Left lung (tissue), 10 donors: ENCODE results near the gene CARMIL1. TPM values are rescaled to one million over a fixed set of nuclear protein-coding genes. Genes with fewer than 3 reads are reported as not detected.

Experiments used
- ATAC-seq: fragments of 200-7000 bp; cut with Tn5 transposase; one replicate; pipeline ENCODE4 v1.9.1; 2020; ENCODE audit warnings: moderate library complexity
- DNase-seq, 4 donors: peaks; one replicate each; pipeline ENCODE4 v3.0.0-alpha.2; 2013 to 2020
- H3K27ac ChIP-seq, 2 donors: fragments of 200-600 bp; sonication (generic) in 1 of 2; one replicate each; pipeline versions ENCODE4 v1.5.0 to v1.8.0; 2020 to 2021
- H3K27me3 ChIP-seq, 2 donors: fragments of 200-600 bp; sonication (generic) in 1 of 2; one replicate each; pipeline versions ENCODE4 v1.5.0 to v1.8.0; 2020 to 2021
- H3K36me3 ChIP-seq, 2 donors: fragments of 200-600 bp; sonication (generic) in 1 of 2; one replicate each; pipeline versions ENCODE4 v1.5.0 to v1.8.0; 2020 to 2021
- H3K4me1 ChIP-seq, 2 donors: fragments of 200-600 bp; one replicate each; pipeline ENCODE4 v1.8.0; 2021
- H3K4me3 ChIP-seq, 2 donors: fragments of 200-600 bp; sonication (generic) in 1 of 2; one replicate each; pipeline versions ENCODE4 v1.5.0 to v1.8.0; 2020 to 2021; ENCODE audit warnings: mild to moderate bottlenecking in 1 of 2
- H3K9me3 ChIP-seq, 2 donors: fragments of 200-600 bp; sonication (generic) in 1 of 2; one replicate each; pipeline versions ENCODE4 v1.5.0 to v1.8.0; 2020 to 2021
- intact Hi-C, 2 donors: fragments of 100-400 bp; cut with DNase I; formaldehyde crosslinking; loops; one replicate each; pipeline versions ENCODE4 v1.11.2 to v1.14.2; 2022
- polyA plus RNA-seq, 6 donors: library from polyadenylated mRNA; unstranded; fragments of 120-200 nt; gene quantifications; one replicate each; pipeline ENCODE4 v1.2.1, GENCODE V29; 2013; ENCODE audit not compliant: insufficient read length in 6 of 6
- total RNA-seq, 2 donors: library from RNA; stranded (reverse); fragmentation: NEBNext Ultra II Directional; extraction: Animal tissue kit (Norgen Biotek cat#: 25700); gene quantifications; one replicate each; pipeline ENCODE4 v1.2.1, GENCODE V29; 2021
- TF ChIP-seq, protein P1 (sequence below), 2 donors: fragments of 200-600 bp; sonication (generic) in 1 of 2; IDR thresholded peaks; one replicate each; pipeline versions ENCODE4 v1.5.0 to v1.8.0; 2021; ENCODE audit warnings: antibody characterized with exemption in 2 of 2
- donor health status: DM: no; HTN: yes; CAD: no.
- donor health status: DM: no; HTN: no; CAD: no.

CARMIL1 gene
- total and polyA plus RNA-seq, 8 donors: 16.4 to 32.8 (median 27.4) TPM

DNA sequence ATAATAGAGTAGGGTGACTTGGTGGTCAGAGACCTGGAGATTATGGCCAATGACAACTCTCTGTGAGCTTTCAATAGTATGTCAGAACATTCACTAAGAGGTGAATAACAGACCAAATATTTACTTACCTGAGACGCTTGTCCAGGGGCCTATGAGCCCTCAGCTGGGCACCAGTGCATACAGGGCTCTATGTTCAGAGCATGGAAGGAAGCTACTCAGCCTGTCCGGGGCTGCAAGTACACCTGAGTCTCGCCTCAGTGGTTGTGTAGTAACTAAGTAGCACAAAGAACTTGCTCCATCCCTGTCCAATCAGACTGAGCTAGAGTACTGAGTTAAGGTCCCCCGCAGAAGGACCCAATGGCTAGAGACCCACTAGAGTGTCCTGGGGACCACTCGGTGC is 361.3 kb downstream of the CARMIL1 start:
- peaks cover 0 to 13% of the 10 kb centered on the region in 2 donors for H3K27me3 ChIP-seq
- H3K4me1 ChIP-seq: no peaks in the 10 kb centered on the region
- ATAC-seq: no peak
- no peak overlapping the region for H3K4me3 ChIP-seq
- no peaks in the 10 kb centered on the region for H3K9me3 ChIP-seq
- H3K27ac ChIP-seq: no peak overlapping the region
- H3K36me3 ChIP-seq: no peaks in the 10 kb centered on the region
- TF ChIP-seq, protein P1, sequence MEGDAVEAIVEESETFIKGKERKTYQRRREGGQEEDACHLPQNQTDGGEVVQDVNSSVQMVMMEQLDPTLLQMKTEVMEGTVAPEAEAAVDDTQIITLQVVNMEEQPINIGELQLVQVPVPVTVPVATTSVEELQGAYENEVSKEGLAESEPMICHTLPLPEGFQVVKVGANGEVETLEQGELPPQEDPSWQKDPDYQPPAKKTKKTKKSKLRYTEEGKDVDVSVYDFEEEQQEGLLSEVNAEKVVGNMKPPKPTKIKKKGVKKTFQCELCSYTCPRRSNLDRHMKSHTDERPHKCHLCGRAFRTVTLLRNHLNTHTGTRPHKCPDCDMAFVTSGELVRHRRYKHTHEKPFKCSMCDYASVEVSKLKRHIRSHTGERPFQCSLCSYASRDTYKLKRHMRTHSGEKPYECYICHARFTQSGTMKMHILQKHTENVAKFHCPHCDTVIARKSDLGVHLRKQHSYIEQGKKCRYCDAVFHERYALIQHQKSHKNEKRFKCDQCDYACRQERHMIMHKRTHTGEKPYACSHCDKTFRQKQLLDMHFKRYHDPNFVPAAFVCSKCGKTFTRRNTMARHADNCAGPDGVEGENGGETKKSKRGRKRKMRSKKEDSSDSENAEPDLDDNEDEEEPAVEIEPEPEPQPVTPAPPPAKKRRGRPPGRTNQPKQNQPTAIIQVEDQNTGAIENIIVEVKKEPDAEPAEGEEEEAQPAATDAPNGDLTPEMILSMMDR (IDR thresholded peaks at IDR 0.05): no peak
- DNase-seq: no peak
- intact Hi-C loops: no loop called here

DNA sequence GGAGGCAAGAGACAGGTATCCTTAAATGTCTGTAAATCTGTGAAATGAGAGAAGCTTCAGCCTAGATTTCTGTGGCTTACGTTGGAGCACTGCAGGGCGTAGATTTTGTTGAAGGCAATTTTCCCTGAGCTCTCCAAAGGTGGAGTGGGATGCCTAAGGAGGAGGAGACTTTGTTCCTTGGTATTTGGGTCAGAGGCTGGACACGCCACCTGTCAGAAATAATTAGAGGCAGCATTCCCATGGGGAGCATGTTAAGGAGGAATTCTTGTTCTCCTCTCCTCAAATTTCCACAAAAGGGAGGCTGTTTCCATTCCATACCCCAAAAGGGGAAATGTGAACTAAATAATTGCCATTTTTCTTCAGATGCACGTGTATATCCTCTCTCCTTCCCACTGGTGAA is 361.7 kb downstream of the CARMIL1 start:
- intact Hi-C loops: no loop called here
- TF ChIP-seq, protein P1 (IDR thresholded peaks at IDR 0.05): no peak

DNA sequence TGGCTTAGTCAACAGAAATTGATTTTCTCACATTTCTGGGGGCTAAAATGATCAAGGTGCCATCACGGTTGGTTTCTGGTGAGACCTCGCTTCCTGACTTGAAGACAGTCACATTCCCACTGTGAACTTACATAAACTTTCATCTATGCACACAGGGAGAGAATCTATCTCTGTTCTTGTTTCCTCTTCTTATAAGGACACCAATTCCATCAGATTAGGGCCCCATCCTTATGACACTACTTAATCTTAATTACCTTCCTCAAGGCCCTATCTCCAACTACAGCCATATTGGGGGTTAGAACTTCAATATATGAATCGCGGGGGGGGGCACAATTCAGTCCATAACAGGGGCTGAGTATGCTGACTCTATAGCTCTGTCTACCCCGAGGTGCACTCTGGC is 362.2 kb downstream of the CARMIL1 start:
- DNase-seq (no peak), ATAC-seq (no peak)
- Histone ChIP-seq H3K4me3 (no peak overlapping the region), H3K36me3 (no peaks in the 10 kb centered on the region), H3K27me3 (peaks cover 0 to 17% of the 10 kb centered on the region in 2 donors), H3K27ac (no peak overlapping the region), H3K4me1 (no peaks in the 10 kb centered on the region), H3K9me3 (no peaks in the 10 kb centered on the region)
- intact Hi-C loops: no loop called here
- TF ChIP-seq, protein P1 (IDR thresholded peaks at IDR 0.05): no peak

More for the DNA sequence above, 361.7 kb downstream of the CARMIL1 start:
- no peak overlapping the region for H3K27ac ChIP-seq
- H3K36me3 ChIP-seq: no peaks in the 10 kb centered on the region
- no peak overlapping the region for H3K4me3 ChIP-seq
- no peak for DNase-seq
- H3K27me3 ChIP-seq: peaks cover 0 to 16% of the 10 kb centered on the region in 2 donors
- H3K9me3 ChIP-seq: no peaks in the 10 kb centered on the region
- H3K4me1 ChIP-seq: no peaks in the 10 kb centered on the region
- no peak for ATAC-seq

DNA sequence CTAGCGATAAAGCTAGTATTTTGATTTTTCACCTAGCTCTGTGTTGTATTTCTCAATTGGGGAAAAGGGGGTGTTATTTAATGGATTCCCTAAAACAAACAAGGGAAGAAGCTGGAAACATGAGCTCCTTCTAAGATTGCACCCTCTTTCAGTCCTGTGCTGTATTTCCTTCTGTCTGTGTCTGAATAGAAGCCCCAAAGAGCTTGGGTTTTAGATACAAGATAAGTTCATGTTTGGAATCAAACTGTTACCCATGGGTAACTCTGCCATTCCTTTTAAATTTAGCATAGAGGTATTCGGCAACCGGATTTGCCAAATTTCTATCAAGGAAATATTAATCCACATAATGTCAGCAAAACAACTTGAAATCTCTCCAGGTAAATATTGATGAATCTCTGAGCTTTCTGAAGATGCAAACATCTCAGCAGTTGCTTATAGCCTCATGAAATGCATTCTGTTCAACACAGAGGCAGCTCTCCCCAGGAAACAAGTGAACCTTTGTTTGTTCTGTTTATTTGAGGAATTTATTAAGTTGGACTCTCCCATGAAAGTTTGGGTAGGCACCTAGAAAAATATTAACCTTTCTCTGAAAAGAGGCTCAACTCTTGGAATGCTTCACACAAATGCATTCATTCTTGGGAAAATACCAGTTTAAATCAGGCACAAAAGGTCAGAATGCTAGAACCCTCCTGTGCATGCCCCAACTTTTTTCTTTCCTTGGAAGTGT is 362.9 kb downstream of the CARMIL1 start:
- Histone ChIP-seq H3K36me3 (no peaks in the 10 kb centered on the region), H3K27ac (no peak overlapping the region), H3K9me3 (no peaks in the 10 kb centered on the region), H3K4me1 (no peaks in the 10 kb centered on the region), H3K27me3 (peaks cover 0 to 20% of the 10 kb centered on the region in 2 donors), H3K4me3 (no peak overlapping the region)
- DNase-seq (no peak), ATAC-seq (no peak)
- TF ChIP-seq, protein P1 (IDR thresholded peaks at IDR 0.05): no peak
- intact Hi-C loops: no loop called here

DNA sequence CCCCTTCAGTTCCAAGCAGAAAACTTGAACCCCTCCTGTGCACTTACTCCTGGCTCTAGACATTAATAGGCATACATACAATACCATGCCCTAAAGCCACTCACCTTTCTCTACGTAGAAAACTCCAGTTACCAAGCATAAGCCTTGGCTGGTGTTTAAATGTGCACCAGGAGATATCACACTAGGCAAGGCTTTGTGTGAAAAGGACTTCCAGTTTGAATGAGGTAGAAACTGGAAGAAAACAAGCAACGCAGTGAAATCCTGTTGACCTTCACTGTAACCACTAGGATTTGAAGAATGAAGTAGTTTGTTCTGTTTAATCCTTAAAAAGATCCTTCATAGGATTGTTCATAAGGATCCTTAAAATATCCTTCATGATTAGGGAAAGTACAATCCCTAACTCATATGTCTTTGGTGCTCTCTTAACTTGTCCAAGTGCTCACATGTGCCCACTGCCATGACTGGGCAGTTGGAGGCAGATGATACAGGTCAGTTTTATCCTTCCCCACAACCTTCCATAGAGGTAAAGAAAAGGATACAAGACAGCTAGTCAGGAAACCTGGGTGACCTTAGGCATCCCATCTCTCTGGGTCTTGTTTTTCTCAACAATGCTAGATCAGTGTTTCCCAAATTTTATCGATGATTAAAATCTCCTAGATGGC is 363.6 kb downstream of the CARMIL1 start:
- peaks cover 0 to 24% of the 10 kb centered on the region in 2 donors for H3K27me3 ChIP-seq
- no peak overlapping the region for H3K4me3 ChIP-seq
- DNase-seq: no peak
- intact Hi-C loops: no loop called here
- no peaks in the 10 kb centered on the region for H3K36me3 ChIP-seq
- no peak overlapping the region for H3K27ac ChIP-seq
- no peaks in the 10 kb centered on the region for H3K9me3 ChIP-seq
- TF ChIP-seq, protein P1 (IDR thresholded peaks at IDR 0.05): no peak
- ATAC-seq: no peak
- no peaks in the 10 kb centered on the region for H3K4me1 ChIP-seq
